ENCODE data around the gene TMSB10.

TMSB10 gene

DNA sequence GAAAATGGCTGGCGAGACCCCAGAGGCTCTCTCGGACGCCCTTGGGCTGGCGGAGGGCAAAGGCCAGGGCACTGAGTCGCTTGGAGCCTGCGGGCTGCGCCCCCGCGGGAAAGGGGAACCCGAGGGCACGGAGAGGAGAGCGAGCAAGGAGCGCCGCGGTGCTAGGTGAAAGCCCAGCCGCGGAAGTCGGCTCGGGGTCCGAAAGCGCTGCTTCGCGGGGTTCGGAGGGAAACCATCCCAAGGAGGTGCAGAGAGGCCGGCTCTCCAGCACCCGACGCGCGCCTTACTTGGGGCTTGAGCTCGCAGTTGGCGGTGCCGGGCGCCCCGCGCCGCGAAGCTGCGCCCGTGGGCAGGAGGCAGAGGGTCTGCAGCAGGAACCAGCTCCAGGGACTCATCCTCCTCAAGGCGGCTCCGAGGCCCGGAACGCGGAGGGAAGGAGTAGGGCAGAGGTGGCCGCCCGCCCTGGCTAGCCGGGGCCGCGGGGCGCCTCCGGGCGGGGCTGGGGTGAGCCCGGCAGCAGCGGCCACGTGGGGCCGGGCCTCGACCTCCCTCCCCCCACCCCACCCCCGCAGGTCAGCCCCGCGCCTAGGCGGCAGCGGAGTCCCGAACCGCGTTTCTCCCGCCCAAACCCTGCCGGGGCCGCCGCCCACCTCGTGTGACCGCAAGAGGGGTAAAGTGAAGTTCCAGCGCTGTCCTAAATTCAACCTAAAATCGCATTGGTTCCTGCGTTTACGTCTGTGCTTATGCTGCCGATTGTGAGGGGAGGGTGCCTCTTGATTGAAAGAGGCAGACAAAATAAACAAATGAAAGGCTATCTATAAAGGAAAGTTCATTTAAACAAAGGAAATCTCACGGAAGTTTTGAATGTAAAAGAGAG lies 24.6 kb upstream of the TMSB10 start, which contains the start of gene TRABD2A:
Gene TRABD2A (minus strand): TSS at position 440 of the 877 bp plus-strand sequence. CDS start 45 bp downstream, at position 395.
- no peak for DNase-seq

- DNase-seq = peak; percentile 87
These were observed 23.7 kb upstream of the TMSB10 start for GRCh38 chr2:84881581-84882413.

DNA sequence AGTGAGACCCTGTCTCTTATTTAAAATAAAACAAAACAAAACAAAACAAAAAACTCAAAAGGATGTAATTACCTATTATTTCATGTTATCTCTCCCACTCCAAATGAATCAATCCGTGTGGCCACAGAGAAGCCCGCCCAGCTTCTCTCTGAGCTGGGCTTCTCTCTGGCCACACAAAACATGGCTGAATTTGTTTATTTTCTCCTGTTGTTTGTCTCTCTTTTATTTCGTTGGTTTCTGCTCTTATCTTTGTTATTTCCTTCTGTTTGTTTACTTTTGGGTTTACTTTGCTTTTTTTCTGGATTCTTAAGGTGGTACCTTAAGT lies 23.1 kb upstream of the TMSB10 start:
- DNase-seq = no peak

DNA sequence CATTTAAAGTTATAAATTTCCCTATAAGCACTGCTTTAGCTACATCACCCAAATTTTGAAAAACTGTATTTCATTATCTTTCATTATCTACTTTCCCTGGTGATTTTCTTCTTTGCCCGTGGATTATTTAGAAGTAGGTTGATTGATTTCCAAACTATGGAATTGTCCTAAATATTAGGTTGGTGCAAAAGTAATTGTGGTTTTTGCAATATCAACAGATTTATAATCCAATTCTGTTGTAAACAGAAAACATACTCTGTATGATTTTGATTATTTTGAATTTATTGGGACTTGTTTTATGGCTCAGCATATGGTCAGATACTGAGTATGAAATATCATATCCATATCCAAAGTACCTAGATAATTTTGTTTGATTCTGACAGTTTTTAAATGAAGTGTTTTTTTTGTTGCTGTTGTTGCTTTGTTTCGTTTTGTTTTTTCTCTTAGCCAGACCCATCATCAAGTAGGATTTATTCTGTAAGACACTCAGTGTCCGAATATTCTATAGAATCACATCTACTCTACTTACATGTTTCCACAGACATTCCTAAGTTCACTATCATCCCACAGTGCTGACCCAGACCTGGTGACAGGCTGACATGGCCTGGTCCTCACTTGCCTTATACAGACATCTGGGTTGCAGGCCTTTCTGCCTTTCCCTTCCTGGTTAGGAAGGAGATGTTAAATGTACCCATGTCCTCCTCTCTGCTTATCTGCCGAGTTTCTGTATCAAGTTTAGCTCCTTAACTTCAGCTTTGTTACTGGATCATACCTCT lies 22.5 kb upstream of the TMSB10 start:
- DNase-seq = no peak

- DNase-seq = no peak
These were observed 21.0 kb upstream of the TMSB10 start for GRCh38 chr2:84884449-84884848.

DNA sequence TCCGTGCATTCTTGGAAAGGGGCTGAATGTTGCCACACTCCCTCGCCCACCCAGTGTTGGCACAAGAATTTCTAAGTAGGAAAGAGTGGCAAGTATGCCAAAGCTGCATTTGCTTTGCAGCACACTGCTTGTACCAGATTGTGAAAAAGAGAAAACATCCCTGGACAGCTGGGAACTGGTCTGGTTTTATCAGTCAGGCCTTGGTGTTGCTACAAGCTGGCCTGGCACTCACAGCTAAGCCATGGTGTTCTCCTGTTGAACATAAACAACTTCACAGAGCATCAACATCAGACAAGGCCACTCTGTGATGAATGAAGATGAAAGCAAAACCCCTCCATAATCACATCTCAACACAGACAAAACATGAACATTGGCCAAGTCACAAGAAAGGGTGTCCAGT lies 20.3 kb upstream of the TMSB10 start:
- no peak for DNase-seq

DNA sequence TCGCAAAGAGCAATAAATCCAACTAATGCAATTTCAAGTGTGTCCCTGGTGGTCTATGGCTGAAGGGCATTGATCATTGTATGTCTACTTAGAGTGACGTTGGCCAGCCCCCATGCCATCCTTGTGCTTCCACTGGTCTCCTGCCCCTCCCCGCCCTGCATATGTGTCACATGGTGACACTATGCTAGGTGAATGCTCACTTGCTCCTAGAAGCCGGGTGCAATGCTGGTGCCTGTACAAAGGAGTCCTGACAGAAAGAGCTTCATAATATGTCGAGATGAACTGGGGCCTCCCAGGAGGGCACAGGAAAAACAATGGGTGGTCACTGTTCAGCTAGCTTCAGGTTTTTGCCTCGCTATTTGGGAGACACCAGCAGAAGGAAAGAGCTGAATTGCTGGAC lies 18.7 kb upstream of the TMSB10 start:
- DNase-seq = no peak

DNA sequence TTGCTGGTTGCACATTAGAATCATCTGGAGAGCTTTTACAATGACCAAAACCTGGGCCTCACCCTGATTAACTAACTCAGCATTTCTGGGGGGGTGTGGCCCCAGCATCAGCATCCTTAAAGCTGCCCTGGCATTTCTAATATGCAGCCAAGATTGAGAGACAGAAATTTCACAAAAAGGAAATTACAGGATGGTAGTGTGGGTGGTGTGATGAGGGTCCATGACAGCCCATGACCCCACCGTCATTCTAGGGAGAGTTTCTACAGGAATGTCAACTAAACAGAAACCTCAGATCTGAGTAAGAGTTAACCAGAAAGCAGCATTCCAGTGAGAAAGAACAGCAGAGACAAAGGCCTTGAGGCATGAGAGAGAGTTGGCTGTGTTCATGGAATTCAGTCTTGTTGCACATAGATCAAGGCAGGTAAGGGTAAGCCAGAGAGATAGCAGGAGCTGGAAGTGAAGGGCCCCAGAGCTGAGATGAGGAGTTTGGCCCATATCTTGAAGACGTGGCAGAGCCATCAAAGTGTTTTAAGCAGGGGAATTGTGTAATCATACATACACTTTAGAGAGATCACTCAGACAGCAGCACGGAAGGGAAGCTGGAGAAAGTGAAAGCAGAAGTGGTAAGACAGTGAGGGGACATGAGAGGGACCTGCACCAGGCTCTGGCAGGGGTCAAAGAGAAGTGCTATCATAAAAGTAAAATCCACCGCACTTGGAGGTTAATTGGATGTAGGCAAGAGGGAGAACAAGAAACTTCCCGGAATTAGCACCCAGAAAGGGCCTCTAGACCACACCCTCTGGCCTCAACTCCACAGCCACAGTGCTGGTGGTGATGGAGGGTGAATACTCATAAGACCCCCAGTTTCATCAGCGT lies 16.8 kb upstream of the TMSB10 start:
- DNase-seq = peak; percentile 15

- no peak for DNase-seq
These were observed 16.1 kb upstream of the TMSB10 start for GRCh38 chr2:84889332-84889731.

- no peak for DNase-seq
These were observed 14.0 kb upstream of the TMSB10 start for GRCh38 chr2:84891355-84892010.

GRCh38 chr2:84894131-84894586 lies 11.3 kb upstream of the TMSB10 start:
- DNase-seq = no peak

DNA sequence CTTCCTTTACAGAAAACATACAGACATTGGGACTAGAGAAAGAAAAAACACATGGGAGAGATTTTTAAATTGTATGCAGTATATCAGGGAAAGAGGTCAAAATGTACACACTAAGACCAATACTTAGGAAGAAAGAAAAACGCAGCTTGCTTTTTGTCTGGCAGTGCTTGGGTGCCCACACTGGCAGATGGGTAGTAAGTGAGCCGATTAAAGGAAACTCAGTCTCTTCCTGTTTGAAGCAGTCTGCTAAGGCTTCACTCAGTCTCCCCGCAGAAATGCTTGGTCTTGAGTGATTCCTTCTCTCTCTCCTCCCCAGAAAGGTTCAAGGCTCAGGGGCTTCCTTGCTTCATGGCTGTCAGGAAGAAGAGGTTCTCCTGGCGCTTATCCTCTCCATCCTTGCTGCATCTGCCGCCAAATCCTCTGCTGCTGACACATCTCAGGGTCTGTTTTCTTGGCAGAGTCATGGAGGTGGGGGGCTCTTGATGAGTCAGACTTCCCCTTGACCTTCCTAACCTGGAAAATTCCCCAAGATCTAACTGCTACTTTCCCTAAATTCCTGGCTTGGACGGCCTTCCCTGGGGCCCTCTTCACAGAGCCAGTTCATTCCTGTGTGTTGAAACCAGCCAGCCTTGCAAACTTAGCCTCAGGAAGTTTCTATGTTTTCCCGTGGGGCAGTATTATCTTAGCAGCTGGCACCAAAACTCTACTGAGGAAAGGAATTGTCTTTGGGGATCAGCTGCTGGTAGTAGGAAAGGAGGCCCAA lies 10.5 kb upstream of the TMSB10 start:
- DNase-seq = no peak

DNA sequence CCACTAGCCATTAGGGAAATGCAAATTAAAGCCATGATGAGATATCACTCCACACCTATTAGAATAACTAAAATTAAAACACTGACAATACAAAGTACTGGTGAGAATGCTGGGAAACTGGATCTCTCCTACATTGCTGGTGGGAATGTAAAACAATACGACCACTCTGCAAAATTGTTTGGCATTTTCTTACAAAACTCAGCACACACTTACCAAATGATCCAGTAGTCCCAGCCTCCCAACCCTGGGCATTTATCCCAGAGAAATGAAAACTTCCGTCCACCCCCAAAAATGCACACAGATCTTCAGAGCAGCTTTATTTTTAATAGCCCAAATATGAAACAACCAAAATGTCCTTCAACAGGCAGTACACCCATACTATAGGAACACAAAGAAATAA lies 8.9 kb upstream of the TMSB10 start:
- no peak for DNase-seq

DNA sequence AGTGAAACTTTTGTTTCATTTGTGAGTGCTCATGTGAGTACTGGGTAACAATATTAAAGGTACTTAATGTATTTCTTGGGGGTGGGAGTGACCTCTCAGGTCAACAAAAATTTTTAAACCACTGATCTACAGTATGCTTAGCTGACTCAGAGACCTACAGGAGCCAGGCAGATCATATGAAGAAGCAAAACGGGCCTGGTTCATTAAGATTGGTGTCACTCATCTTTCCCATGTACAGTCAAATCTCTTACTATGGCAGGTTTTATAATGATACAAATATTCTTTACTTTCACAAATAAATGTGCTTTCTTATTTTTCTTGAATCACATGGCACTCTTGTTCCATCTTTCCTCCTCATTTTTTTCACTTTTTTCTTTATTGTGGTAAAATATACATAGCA lies 7.7 kb upstream of the TMSB10 start:
- no peak for DNase-seq

DNA sequence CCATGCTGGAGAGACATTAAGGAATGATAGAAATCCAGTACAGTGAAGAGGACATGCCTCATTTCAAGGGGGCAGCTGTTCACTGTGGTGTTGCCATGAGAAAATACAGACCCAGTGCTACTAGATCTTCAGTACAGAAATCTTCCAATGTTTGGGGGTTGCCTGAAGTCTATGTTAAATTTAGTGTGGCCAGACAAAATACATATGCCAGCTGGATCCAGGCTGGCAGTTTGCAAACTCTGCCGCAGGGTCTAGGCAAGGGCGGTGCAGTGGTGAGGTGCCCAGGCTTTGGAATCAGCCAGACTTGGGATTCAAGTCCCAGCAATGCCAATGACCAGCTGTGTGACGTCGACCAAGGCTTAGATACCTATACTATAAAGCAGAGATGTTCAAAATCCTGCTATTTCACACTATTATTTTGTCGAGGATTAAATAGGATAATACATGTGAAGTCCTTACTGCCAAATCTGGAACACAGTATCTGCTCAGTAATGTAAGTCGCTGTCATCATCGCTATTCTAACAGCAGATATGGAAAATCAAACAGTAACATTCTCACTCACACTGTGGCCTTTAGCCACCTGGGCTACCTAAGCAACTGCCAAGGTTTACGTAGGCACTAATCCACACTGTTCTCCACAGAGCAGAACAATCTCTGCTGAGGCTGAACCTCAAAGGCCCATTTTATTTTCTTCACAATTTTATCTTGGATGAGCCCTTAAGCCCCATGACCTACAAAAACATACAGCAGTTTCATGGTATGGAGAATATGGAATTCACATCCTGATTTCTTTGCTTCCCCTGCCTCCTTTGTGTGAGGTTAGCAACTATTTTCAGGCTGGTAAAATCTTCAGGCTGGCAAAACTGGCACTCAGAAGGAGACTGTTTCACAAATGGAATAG lies 5.9 kb upstream of the TMSB10 start:
- no peak for DNase-seq

DNA sequence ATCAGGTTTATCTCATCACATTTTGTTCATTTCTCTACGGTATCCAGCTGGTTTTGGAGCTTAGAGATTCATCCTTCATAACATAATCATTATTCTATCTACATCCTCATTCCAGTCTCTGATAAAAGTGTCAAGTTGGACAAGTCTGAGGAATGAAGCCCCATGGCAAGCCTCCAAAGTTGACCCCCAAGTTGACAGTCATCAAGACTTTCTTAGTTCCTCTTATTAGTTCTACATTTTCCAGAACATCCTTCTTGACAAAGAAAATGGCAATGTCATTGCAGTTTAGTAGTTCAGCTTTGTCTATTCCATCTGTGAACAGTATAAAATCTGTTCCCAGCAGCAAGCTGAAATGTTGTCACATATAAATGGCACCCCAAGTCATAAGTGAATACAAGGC lies 4.5 kb upstream of the TMSB10 start:
- no peak for DNase-seq

- no peak for DNase-seq
These were observed 3.8 kb upstream of the TMSB10 start for GRCh38 chr2:84901593-84902120.

- DNase-seq = no peak
These were observed 2.9 kb upstream of the TMSB10 start for GRCh38 chr2:84902526-84902925.

- DNase-seq = no peak
These were observed 1.3 kb upstream of the TMSB10 start for GRCh38 chr2:84904151-84904550.

Measured in NCI-H1694 treated with DMSO at 0.1 percent for 48 hours (cell line).